OCI-LY7 (cell line): Measurements from ENCODE around the gene DHODH.
"Not testable (repeated sequence)": the region's sequence is repeated elsewhere in the genome, so short reads cannot be mapped to it uniquely, and the experiment has no call there.

ENCODE experiments used
- EZH2phosphoT487 ChIP-seq: fragments of 200-600 bp; sonication (generic); IDR thresholded peaks from 2 replicates; pipeline ENCODE4 v1.6.1; 2018; ENCODE audit warnings: low read depth, borderline replicate concordance, mild to moderate bottlenecking, mixed run types, antibody characterized with exemption, low read length, moderate library complexity, mixed read lengths
- TF ChIP-seq, protein P1 (sequence below): fragments of 200-600 bp; sonication (generic); conservative IDR thresholded peaks from 2 replicates; pipeline ENCODE4 v1.5.1; 2014; ENCODE audit warnings: mild to moderate bottlenecking, antibody characterized with exemption, low read length, moderate library complexity, mixed read lengths

DNA sequence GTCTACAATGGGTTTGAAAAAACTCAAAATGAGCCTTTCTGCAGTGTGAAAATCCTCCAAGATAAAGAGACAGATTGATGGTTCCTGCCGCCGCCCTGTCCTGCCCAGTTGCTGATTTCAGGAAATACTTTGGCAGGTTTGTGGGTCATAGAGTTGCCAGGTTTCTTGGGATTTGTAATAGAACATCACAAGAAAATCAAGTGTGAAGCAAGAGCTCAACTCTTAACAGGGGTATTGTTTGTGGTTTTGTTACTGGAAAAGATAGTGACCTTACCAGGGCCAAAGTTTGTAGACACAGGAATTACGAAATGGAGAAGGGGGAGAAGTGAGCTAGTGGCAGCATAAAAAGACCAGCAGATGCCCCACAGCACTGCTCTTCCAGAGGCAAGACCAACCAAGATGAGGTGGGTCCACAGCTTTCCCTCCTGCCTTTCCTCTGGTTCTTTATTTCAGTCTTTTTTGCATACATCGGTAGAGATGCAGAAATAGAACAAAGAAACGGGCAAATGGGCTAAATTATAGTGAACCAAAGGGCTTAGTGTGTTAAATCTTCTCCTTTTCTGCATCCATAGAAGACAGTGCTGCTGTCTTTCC is 45.8 kb downstream of the DHODH start, which contains the start of gene HP:
- TF ChIP-seq, protein P1, sequence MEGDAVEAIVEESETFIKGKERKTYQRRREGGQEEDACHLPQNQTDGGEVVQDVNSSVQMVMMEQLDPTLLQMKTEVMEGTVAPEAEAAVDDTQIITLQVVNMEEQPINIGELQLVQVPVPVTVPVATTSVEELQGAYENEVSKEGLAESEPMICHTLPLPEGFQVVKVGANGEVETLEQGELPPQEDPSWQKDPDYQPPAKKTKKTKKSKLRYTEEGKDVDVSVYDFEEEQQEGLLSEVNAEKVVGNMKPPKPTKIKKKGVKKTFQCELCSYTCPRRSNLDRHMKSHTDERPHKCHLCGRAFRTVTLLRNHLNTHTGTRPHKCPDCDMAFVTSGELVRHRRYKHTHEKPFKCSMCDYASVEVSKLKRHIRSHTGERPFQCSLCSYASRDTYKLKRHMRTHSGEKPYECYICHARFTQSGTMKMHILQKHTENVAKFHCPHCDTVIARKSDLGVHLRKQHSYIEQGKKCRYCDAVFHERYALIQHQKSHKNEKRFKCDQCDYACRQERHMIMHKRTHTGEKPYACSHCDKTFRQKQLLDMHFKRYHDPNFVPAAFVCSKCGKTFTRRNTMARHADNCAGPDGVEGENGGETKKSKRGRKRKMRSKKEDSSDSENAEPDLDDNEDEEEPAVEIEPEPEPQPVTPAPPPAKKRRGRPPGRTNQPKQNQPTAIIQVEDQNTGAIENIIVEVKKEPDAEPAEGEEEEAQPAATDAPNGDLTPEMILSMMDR, result not testable (repeated sequence)
- TF ChIP-seq EZH2phosphoT487, result not testable (repeated sequence)
